AG04449 (cell line): ENCODE results near the gene GTPBP2.
"Not testable (repeated sequence)": the region's sequence is repeated elsewhere in the genome, so short reads cannot be mapped to it uniquely, and the experiment has no call there.

Experiments
- CTCF ChIA-PET: fragments of 350-600 bp; formaldehyde crosslinking; extraction: SDS; loops from one replicate; lab custom pipeline; 2021; ENCODE audit warnings: antibody characterized with exemption; lab: Yijun Ruan, JAX
- POLR2A ChIA-PET: fragments of 400-600, 350-600 bp; formaldehyde crosslinking; extraction: SDS; loops from one replicate; lab custom pipeline; 2020; ENCODE audit warnings: antibody characterized with exemption, inconsistent platforms; lab: Yijun Ruan, JAX
- DNase-seq: peaks from one replicate; pipeline ENCODE4 v3.0.0-alpha.2; 2010; ENCODE audit warnings: low read depth, low spot score
- H3K4me3 ChIP-seq: 2 replicates; pipeline ENCODE4 v1.5.1; 2011; ENCODE audit warnings: low read depth, mild to moderate bottlenecking, control low read depth, low read length
- CTCF ChIP-seq: IDR thresholded peaks from one replicate; pipeline ENCODE4 v1.5.1; 2011; ENCODE audit warnings: mild to moderate bottlenecking, moderate library complexity, low read length, control low read depth, inconsistent platforms; ENCODE audit not compliant: insufficient read depth; ENCODE audit errors: missing control alignments

The GTPBP2 gene

GRCh38 chr6:43658161-43658560 is 29.1 kb upstream of the GTPBP2 start:
- TF ChIP-seq CTCF, result no peak
- no peak for DNase-seq
- CTCF ChIA-PET, result interaction anchor here (3.4 kb wide), 1 partner anchor 9 kb away, joined by 35 read pairs; no protein-coding TSS in a partner anchor
- POLR2A ChIA-PET, result no interaction called here
- H3K4me3 ChIP-seq, result no peak overlapping the region

GRCh38 chr6:43657221-43657802 is 28.2 kb upstream of the GTPBP2 start:
- no peak for DNase-seq
- ChIA-PET POLR2A (no interaction called here), CTCF (interaction anchor here (1.2 to 3.4 kb wide), 2 partner anchors 8 to 10 kb away, joined by 5 to 35 read pairs; no protein-coding TSS in a partner anchor)
- TF ChIP-seq CTCF, result no peak
- no peak overlapping the region for H3K4me3 ChIP-seq

- DNase-seq, POLR2A ChIA-PET, H3K4me3 ChIP-seq: not testable (repeated sequence)
- CTCF ChIA-PET, result interaction anchor here (6.1 kb wide), 1 partner anchor 14 kb away, joined by 46 read pairs; no protein-coding TSS in a partner anchor
These were observed 23.8 kb upstream of the GTPBP2 start for GRCh38 chr6:43652822-43653221.

GRCh38 chr6:43648248-43648647 is 19.2 kb upstream of the GTPBP2 start:
- TF ChIP-seq CTCF, result no peak
- DNase-seq, result no peak
- ChIA-PET CTCF (interaction anchor here (1.5 to 6.0 kb wide), 3 partner anchors 19 to 431 kb away, joined by 3 to 44 read pairs (median 4); no protein-coding TSS in a partner anchor), POLR2A (interaction anchor here (1.1 kb wide), 1 partner anchor 19 kb away, joined by 4 read pairs; the partner anchor contains the start of gene GTPBP2)
- no peak overlapping the region for H3K4me3 ChIP-seq

GRCh38 chr6:43647613-43648012 is 18.5 kb upstream of the GTPBP2 start:
- no peak for TF ChIP-seq CTCF
- ChIA-PET POLR2A (interaction anchor here (1.1 kb wide), 1 partner anchor 18 kb away, joined by 4 read pairs; the partner anchor contains the start of gene GTPBP2), CTCF (interaction anchor here (0.7 to 6.0 kb wide), 5 partner anchors 13 to 431 kb away, joined by 3 to 44 read pairs (median 4); no protein-coding TSS in a partner anchor)
- H3K4me3 ChIP-seq, result no peak overlapping the region
- no peak for DNase-seq

GRCh38 chr6:43645613-43645964 is 16.5 kb upstream of the GTPBP2 start:
- POLR2A ChIA-PET, result interaction anchor here (1.0 to 1.2 kb wide), 2 partner anchors 10 to 27 kb away, joined by 3 to 4 read pairs; partner anchors contain the start of gene MAD2L1BP
- CTCF ChIA-PET, result interaction anchor here (1.0 to 6.0 kb wide), 3 partner anchors 15 to 434 kb away, joined by 3 to 44 read pairs (median 10); no protein-coding TSS in a partner anchor
- peak overlapping the region; percentile 57 for H3K4me3 ChIP-seq
- no peak for TF ChIP-seq CTCF
- DNase-seq, result no peak
